Measurements from ENCODE around the gene PIK3C2G.

DNA sequence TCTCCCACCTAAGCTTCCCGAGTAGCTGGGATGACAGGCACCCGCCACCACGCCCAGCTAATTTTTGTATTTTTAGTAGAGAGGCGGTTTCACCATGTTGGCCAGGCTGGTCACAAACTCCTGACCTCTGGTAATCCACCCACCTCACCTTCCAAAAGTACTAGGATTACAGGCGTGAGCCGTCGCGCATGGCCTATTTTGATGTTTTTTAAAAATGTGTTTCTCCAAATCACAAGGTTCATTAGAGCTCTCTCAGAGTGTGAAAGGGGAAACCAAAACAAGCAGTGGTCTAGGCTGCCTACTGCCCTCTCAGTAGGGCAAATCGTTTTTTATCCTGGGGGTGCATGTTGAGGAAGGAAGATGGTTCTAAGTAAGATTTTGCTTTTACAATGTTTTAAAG lies 211.5 kb downstream of the PIK3C2G start:
- TF ChIP-seq EZH2phosphoT487 (IDR thresholded peaks at IDR 0.05; ENCODE audit: insufficient read depth, low read depth) (no peak), EZH2 (IDR thresholded peaks at IDR 0.05; ENCODE audit: insufficient read depth, poor library complexity, severe bottlenecking) (no peak)
